Stimulated activated CD8-positive, alpha-beta memory T cell treated with anti-CD3 and anti-CD28 coated beads, Interleukin-2, amount 100 ng/mL, for 1 hour (primary cell): ENCODE measurements around the gene IGSF21.
"Not testable (repeated sequence)": the region's sequence is repeated elsewhere in the genome, so short reads cannot be mapped to it uniquely, and the experiment has no call there.

Experiments
- DNase-seq, 2 donors: peaks; one replicate each; pipeline ENCODE4 v3.0.0-alpha.2; 2020; ENCODE audit warnings: low read depth in 2 of 2

Gene IGSF21

DNA sequence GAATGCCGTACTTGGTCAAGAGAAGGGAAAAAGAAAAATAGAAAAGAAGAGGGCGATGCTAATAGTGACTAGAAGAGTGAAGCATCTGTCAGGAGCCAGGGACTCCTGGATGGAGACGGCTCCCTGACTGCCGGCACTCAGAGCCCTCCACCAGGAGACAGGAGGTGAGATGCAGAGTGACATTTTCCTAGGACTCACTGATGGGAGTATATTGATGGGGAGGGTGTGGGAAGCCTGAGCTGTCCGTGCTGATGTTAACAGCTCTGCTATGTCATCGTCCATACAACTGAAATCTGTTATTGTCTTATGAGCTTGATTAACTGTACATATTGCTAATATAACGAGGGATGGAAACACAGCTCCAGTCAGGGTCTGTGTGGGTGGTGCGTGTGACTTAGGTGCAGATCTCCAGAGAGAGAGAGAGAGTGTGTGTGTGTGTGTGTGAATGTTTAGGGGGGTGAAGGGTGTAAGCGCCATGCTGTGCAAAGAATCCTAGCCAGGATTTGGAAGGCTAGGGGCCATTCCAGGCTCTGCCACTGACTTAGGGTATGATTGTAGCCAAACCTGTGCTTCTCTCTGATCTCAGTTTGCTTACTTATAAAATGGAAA lies 250.1 kb downstream of the IGSF21 start:
- DNase-seq = no peak

DNA sequence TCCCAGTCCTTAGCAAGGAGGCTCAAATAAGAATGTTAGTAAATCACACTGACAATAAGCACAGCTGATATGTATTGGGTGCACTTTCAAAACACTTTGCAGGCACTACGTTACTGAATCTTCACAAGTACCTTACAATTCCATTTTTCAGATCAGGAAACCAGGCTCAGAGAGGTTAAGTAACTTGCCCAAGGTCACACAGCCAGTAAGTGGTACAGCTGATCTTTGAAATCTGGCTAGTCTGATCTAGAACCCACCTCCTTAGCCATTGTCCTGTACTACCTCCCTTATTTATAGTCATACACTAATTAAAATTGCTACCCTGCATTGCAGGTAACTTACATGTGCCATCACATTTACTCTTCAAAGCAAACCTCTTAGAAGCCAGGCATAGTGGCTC lies 251.0 kb downstream of the IGSF21 start:
- no peak for DNase-seq

- DNase-seq = no peak
Observed at GRCh38 chr1:18360251-18360650, 252.7 kb downstream of the IGSF21 start.

GRCh38 chr1:18362150-18362549 lies 254.6 kb downstream of the IGSF21 start:
- DNase-seq = no peak

DNA sequence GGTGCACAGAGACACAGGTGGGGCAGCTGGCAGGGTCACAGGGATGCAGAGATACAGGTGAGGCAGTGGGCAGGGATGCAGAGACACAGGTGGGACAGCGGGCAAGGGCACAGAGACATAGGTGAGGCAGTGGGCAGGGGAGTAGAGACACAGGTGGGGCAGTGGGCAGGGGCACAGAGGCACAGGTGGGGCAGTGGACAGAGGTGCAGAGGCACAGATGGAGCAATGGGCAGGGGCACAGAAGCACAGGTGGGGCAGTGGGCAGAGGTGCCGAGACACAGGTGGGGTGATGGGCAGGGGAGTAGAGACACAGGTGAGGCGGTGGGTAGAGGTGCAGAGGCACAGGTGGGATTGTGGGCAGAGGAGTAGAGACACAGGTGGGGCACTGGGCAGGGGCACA lies 255.8 kb downstream of the IGSF21 start:
- no peak for DNase-seq

DNA sequence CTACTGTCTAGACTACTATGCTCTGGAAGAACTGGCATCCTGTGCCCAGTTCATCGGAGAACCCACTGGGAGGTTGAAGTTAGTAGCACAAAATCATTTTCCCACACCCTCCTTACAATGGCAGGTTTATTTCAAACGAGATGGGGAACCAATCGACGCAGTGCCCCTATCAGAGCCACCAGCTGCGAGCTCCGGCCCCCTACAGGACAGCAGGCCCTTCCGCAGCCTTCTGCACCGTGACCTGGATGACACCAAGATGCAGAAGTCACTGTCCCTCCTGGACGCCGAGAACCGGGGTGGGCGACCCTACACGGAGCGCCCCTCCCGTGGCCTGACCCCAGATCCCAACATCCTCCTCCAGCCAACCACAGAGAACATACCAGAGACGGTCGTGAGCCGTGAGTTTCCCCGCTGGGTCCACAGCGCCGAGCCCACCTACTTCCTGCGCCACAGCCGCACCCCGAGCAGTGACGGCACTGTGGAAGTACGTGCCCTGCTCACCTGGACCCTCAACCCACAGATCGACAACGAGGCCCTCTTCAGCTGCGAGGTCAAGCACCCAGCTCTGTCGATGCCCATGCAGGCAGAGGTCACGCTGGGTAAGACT lies 257.6 kb downstream of the IGSF21 start:
- no peak for DNase-seq

- not testable (repeated sequence) for DNase-seq
Observed at GRCh38 chr1:18372505-18372904, 264.9 kb downstream of the IGSF21 start.

GRCh38 chr1:18373151-18373550 lies 265.6 kb downstream of the IGSF21 start:
- no peak for DNase-seq

GRCh38 chr1:18373882-18374493 lies 266.4 kb downstream of the IGSF21 start:
- DNase-seq = no peak

DNA sequence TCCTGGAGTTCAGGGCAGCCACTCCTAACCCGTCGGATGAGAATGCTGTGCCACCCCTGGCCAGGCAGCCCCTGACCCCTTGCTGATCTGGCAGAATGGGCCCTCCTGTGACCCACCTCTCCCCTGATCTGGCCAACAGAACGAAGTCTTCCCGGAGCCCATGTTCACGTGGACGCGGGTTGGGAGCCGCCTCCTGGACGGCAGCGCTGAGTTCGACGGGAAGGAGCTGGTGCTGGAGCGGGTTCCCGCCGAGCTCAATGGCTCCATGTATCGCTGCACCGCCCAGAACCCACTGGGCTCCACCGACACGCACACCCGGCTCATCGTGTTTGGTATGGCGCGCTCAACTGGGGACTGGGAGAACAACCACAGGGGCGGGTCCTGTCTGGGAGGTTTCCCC lies 269.1 kb downstream of the IGSF21 start:
- no peak for DNase-seq

- no peak for DNase-seq
Observed at GRCh38 chr1:18380288-18380687, 272.7 kb downstream of the IGSF21 start.

GRCh38 chr1:18384059-18384458 lies 276.5 kb downstream of the IGSF21 start:
- no peak for DNase-seq

GRCh38 chr1:18384471-18384870 lies 276.9 kb downstream of the IGSF21 start:
- no peak for DNase-seq

GRCh38 chr1:18385239-18385790 lies 277.7 kb downstream of the IGSF21 start:
- no peak for DNase-seq

GRCh38 chr1:18386591-18386990 lies 279.0 kb downstream of the IGSF21 start:
- no peak for DNase-seq

- DNase-seq = no peak
Observed at GRCh38 chr1:18387307-18387706, 279.7 kb downstream of the IGSF21 start.

- DNase-seq = no peak
Observed at GRCh38 chr1:18390953-18391352, 283.4 kb downstream of the IGSF21 start.

GRCh38 chr1:18394563-18395156 lies 287.1 kb downstream of the IGSF21 start:
- DNase-seq = no peak

- DNase-seq = no peak
Observed at GRCh38 chr1:18396247-18396980, 288.8 kb downstream of the IGSF21 start.

DNA sequence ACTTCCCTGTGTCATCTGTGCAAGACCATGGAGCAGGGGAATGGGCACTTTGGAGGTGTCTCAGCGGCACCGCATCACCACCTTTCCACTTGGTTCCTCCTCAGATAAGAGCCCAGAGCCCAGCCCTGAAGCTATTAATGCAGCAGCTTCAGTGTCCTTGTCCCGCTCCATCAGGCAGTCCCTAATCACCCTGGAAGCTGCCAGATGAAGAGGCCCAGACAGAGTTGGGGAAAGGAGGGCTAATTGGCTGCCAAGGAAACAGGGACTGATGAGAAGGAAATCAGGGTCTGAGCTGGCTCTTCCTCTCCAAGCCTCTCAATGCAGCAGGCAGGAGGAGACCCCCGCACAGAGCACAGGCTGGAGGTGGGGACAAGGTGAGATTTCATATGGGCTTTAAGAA lies 290.0 kb downstream of the IGSF21 start:
- DNase-seq = no peak

DNA sequence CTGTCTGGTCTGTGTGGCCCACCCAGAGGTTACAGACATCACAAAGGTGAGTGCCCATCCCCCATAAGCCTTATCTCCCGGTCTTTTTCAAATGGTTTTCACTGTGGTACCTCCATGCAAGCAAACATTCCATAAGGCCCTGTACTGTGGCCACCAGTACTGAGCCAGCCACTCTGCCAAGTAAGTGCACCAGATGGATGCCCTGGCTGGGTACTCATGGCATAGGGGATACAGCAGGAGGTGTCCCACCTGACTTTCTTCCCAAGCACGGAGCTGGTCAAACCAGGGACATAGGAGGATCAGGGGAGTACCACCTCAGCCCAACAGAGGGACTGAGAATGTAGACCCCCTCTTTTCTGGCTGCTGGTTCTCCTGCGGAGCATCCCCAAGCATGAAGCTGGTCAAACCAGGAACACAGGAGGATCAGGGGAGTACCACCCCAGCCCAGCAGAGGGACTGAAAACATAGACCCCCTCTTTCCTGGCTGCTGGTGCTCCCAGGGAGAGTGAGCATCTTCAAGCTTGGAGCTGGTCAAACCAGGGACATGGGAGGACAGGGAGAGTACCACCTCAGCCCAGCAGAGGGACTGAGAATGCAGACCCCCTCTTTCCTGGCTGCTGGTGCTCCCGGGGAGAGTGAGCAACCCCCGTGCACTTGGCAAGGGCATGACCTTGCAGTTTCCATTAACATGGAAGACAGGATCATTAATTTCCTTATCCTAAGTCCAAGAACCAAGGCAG lies 291.4 kb downstream of the IGSF21 start:
- DNase-seq = no peak
